ENCODE data around the gene SLC45A2.
A peak's percentile ranks its signal among the peaks of the same experiment; 100 is the strongest.
"Not testable (repeated sequence)": the region's sequence is repeated elsewhere in the genome, so short reads cannot be mapped to it uniquely, and the experiment has no call there.

The SLC45A2 gene

DNA sequence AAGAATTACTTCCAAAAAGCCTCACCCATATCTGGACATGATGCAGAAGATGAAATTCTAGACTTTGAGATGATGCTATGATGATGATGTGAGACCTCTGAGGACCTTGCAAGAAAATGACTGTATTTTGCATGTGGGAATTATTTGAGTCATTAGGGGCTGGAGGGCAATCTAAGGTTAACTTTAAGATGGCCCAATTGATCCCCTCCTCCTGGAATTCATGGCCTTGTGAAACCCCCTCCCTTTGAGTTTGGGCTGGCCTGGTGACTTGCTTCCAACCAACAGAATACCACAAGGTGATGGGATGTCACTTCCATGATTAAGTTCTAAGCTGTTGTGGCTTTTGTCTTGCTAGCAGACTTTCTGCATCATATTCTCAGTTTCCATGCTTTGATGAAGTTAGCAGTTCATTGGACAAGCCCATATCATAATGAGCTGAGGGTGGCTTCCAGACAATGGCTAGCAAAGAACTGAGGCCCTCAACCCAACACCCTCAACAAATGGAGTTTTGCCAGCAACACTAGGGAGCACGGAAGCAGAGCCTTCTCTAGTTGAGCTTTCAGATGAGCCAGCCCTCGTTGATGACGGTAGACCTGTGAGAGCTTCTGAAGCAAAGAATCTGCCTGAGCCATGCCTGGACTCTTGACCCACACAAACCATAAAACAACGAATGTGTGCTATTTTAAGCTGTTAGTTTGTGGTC lies 30.8 kb upstream of the SLC45A2 start:
- H3K4me3 ChIP-seq (ENCODE audit: low read depth, low read length), result no peak overlapping the region
- TF ChIP-seq, protein P1, sequence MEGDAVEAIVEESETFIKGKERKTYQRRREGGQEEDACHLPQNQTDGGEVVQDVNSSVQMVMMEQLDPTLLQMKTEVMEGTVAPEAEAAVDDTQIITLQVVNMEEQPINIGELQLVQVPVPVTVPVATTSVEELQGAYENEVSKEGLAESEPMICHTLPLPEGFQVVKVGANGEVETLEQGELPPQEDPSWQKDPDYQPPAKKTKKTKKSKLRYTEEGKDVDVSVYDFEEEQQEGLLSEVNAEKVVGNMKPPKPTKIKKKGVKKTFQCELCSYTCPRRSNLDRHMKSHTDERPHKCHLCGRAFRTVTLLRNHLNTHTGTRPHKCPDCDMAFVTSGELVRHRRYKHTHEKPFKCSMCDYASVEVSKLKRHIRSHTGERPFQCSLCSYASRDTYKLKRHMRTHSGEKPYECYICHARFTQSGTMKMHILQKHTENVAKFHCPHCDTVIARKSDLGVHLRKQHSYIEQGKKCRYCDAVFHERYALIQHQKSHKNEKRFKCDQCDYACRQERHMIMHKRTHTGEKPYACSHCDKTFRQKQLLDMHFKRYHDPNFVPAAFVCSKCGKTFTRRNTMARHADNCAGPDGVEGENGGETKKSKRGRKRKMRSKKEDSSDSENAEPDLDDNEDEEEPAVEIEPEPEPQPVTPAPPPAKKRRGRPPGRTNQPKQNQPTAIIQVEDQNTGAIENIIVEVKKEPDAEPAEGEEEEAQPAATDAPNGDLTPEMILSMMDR (IDR thresholded peaks at IDR 0.05; ENCODE audit: low read depth, low read length), result no peak
- in situ Hi-C loops (cut with HindIII; ENCODE audit: low sequenced_read_pairs), result no loop called here
- no peak for DNase-seq (ENCODE audit: low read depth, low spot score)

DNA sequence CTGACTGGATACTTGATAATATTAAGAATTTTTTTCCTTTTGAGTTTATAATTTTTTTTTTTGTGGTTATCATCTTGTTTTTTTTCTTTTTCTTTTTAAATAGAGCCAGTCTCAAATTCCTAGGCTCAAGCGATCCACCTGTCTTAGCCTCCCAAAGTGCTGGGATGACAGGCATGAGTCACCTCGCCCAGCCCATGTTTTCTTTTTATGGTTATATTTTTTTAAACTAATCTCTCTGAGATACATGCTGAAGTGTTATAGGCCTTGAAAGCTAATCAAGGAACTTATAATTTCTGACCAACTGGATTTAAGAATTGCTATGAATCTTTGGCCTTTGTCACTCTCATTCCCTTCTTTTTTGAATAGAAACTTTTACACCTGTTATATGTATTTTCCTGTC lies 30.1 kb upstream of the SLC45A2 start:
- TF ChIP-seq, protein P1 (IDR thresholded peaks at IDR 0.05; ENCODE audit: low read depth, low read length), result no peak
- in situ Hi-C loops (cut with HindIII; ENCODE audit: low sequenced_read_pairs), result no loop called here
- no peak overlapping the region for H3K4me3 ChIP-seq (ENCODE audit: low read depth, low read length)
- DNase-seq (ENCODE audit: low read depth, low spot score), result no peak

DNA sequence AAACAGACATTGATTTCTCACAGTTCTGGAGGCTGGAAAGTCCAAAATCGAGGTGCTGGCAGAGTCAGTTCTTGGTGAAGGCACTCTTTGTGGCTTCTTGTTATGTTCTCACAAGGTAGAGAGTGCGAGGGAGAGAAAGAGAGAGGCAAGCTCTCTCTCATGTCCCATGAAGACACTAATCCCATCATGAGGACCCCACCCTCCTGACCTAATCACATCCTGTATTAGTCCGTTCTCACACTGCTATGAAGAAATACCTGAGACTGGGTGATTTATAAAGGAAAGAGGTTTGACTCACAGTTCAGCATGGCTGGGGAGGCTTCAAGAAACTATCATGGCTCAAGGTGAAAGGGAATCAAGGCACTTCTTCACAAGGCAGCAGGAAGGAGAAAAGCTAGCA lies 29.1 kb upstream of the SLC45A2 start:
- no peak for DNase-seq (ENCODE audit: low read depth, low spot score)
- TF ChIP-seq, protein P1 (IDR thresholded peaks at IDR 0.05; ENCODE audit: low read depth, low read length), result no peak
- H3K4me3 ChIP-seq (ENCODE audit: low read depth, low read length), result no peak overlapping the region
- in situ Hi-C loops (cut with HindIII; ENCODE audit: low sequenced_read_pairs), result no loop called here

DNA sequence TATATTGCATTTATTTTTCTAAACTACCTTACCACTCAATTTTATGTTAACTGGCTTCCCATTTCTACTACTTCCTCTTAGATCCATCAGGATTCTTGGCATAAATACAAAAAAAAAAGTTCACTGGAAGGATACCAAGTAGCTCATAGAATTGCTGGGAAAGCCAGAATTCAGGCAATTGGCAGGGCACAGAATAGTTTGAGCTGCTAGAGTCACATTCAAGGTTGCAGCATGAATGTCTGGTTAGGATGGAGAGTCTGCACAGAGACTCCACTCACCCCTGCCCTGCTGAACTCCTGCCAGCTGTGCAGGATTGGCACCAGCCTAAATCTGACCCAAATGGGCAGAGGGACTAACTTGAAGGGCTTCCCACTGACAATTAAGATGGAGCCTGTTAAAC lies 28.3 kb upstream of the SLC45A2 start:
- in situ Hi-C loops (cut with HindIII; ENCODE audit: low sequenced_read_pairs), result no loop called here
- DNase-seq (ENCODE audit: low read depth, low spot score), result peak; percentile 52
- H3K4me3 ChIP-seq (ENCODE audit: low read depth, low read length), result no peak overlapping the region
- TF ChIP-seq, protein P1 (IDR thresholded peaks at IDR 0.05; ENCODE audit: low read depth, low read length), result no peak

DNA sequence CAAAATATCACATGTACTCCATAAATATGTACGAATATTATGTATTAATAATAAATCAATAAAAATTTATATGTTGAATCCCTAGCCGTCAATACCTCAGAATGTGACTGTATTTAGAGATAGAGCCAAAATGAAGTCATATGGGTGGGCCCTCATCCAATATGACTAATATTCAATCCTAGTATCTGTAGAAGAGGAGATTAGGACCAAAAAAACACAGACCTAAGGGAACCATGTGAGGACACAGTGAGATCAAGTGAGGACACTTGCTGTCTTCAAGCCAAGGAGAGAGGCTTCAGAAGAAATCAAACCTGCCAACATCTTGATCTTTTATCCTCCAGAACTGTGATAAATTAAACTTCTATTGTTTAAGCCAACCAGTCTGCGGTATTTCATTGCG lies 27.0 kb upstream of the SLC45A2 start:
- H3K4me3 ChIP-seq (ENCODE audit: low read depth, low read length), result no peak overlapping the region
- in situ Hi-C loops (cut with HindIII; ENCODE audit: low sequenced_read_pairs), result no loop called here
- DNase-seq (ENCODE audit: low read depth, low spot score), result no peak
- TF ChIP-seq, protein P1 (IDR thresholded peaks at IDR 0.05; ENCODE audit: low read depth, low read length), result no peak

DNA sequence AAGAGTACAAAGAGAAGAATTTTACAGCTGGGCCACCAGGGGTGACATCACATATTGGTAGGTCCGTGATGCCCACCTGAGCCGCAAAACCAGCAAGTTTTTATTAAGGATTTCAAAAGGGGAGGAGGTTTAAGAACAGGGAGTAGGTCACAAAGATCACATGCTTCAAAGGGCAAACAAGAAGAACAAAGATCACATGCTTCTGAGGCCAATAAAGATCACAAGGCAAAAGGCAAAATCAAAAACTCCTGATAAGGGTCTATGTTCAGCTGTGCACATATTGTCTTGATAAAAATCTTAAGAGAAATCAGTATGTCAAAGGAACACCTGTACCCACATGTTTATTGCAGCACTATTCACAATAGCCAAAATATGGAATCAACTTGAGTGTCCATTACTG lies 25.7 kb upstream of the SLC45A2 start:
- H3K4me3 ChIP-seq (ENCODE audit: low read depth, low read length); in situ Hi-C loops (cut with HindIII; ENCODE audit: low sequenced_read_pairs); DNase-seq (ENCODE audit: low read depth, low spot score): not testable (repeated sequence)

DNA sequence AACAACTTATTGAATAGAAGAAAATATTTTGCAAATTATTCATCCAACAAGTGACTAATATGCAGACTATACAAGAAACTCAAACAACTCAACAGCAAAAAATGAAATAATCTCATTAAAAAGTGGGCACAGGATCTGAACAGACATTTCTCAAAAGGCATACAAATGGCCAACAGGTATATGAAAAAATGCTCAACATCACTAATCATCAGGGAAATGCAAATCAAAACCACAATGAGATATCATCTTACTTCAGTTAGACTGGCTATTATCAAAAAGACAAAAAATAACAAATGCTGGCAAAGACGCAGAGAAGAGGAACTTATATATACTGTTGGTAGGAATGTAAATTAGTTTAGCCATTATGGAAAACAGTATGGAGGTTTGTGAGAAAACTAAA lies 25.1 kb upstream of the SLC45A2 start:
- in situ Hi-C loops (cut with HindIII; ENCODE audit: low sequenced_read_pairs), result no loop called here
- no peak overlapping the region for H3K4me3 ChIP-seq (ENCODE audit: low read depth, low read length)
- no peak for DNase-seq (ENCODE audit: low read depth, low spot score)
- TF ChIP-seq, protein P1 (IDR thresholded peaks at IDR 0.05; ENCODE audit: low read depth, low read length), result no peak
